Measurements from ENCODE around the gene IL1RAPL1. TPM values are rescaled to one million over a fixed set of nuclear protein-coding genes. Genes with fewer than 3 reads are reported as not detected.

Gene IL1RAPL1
- total and polyA plus RNA-seq, 2 experiments from 2014 or later, result 0.18 to 0.49 TPM

DNA sequence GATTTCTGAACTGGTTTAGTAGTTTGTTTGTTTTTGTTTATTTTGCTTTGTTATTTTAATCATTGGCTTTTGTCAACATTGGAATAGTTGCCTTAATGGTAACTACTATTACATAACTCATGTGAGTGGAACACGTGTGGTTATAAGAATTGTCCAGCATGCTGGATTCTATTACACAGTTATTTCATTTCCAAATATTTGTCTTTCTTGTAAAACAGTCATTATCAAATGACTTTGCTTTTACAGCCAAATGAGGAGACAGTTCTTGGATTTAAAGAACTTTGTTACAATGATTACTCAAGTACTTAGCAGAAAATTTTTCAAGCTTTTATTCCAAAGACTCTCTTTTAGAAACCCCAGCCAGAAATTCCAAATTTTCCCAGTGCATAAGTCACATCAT lies 1112.0 kb downstream of the IL1RAPL1 start (continued):
- TF ChIP-seq, protein P1, sequence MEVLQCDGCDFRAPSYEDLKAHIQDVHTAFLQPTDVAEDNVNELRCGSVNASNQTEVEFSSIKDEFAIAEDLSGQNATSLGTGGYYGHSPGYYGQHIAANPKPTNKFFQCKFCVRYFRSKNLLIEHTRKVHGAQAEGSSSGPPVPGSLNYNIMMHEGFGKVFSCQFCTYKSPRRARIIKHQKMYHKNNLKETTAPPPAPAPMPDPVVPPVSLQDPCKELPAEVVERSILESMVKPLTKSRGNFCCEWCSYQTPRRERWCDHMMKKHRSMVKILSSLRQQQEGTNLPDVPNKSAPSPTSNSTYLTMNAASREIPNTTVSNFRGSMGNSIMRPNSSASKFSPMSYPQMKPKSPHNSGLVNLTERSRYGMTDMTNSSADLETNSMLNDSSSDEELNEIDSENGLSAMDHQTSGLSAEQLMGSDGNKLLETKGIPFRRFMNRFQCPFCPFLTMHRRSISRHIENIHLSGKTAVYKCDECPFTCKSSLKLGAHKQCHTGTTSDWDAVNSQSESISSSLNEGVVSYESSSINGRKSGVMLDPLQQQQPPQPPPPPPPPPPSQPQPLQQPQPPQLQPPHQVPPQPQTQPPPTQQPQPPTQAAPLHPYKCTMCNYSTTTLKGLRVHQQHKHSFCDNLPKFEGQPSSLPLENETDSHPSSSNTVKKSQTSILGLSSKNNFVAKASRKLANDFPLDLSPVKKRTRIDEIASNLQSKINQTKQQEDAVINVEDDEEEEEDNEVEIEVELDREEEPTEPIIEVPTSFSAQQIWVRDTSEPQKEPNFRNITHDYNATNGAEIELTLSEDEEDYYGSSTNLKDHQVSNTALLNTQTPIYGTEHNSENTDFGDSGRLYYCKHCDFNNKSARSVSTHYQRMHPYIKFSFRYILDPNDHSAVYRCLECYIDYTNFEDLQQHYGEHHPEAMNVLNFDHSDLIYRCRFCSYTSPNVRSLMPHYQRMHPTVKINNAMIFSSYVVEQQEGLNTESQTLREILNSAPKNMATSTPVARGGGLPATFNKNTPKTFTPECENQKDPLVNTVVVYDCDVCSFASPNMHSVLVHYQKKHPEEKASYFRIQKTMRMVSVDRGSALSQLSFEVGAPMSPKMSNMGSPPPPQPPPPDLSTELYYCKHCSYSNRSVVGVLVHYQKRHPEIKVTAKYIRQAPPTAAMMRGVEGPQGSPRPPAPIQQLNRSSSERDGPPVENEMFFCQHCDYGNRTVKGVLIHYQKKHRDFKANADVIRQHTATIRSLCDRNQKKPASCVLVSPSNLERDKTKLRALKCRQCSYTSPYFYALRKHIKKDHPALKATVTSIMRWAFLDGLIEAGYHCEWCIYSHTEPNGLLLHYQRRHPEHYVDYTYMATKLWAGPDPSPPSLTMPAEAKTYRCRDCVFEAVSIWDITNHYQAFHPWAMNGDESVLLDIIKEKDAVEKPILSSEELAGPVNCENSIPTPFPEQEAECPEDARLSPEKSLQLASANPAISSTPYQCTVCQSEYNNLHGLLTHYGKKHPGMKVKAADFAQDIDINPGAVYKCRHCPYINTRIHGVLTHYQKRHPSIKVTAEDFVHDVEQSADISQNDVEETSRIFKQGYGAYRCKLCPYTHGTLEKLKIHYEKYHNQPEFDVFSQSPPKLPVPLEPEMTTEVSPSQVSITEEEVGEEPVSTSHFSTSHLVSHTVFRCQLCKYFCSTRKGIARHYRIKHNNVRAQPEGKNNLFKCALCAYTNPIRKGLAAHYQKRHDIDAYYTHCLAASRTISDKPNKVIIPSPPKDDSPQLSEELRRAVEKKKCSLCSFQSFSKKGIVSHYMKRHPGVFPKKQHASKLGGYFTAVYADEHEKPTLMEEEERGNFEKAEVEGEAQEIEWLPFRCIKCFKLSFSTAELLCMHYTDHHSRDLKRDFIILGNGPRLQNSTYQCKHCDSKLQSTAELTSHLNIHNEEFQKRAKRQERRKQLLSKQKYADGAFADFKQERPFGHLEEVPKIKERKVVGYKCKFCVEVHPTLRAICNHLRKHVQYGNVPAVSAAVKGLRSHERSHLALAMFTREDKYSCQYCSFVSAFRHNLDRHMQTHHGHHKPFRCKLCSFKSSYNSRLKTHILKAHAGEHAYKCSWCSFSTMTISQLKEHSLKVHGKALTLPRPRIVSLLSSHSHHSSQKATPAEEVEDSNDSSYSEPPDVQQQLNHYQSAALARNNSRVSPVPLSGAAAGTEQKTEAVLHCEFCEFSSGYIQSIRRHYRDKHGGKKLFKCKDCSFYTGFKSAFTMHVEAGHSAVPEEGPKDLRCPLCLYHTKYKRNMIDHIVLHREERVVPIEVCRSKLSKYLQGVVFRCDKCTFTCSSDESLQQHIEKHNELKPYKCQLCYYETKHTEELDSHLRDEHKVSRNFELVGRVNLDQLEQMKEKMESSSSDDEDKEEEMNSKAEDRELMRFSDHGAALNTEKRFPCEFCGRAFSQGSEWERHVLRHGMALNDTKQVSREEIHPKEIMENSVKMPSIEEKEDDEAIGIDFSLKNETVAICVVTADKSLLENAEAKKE (CRISPR knock-in tag; IDR thresholded peaks at IDR 0.05), result no peak

DNA sequence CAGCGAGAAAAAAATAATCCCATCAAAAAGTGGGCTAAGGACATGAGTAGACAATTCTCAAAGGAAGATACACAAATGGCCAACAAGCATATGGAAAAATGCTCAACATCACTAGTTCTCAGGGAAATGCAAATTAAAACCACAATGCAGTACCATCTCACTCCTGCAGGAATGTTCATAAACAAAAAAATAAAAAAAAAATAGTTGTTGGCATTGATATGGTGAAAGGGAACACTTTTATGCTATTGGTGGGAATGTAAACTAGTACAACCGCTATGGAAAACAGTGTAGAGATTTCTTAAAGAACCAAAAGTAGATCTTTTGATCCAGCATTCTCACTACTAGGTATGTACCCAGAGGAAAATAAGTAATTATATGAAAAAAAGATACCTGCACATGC lies 1119.8 kb downstream of the IL1RAPL1 start:
- ATAC-seq, result no peak
- Histone ChIP-seq H3K27ac (ENCODE audit: low read depth) (no peak overlapping the region), H3K4me2 (no peak overlapping the region), H2AFZ (no peak overlapping the region), H4K20me1 (replicated peaks; ENCODE audit: insufficient read depth) (no peaks in the 10 kb centered on the region), H3F3A (replicated peaks; ENCODE audit: low read depth) (no peaks in the 10 kb centered on the region), H3K27me3 (ENCODE audit: insufficient read depth) (no peaks in the 10 kb centered on the region), H3K79me2 (replicated peaks; ENCODE audit: insufficient read depth) (no peaks in the 10 kb centered on the region), H3K36me3 (ENCODE audit: insufficient read depth) (no peaks in the 10 kb centered on the region), H3K4me1 (ENCODE audit: insufficient read depth) (no peaks in the 10 kb centered on the region), H3K4me3 (no peak overlapping the region), H3K9me2 (ENCODE audit: insufficient read depth) (no peaks in the 10 kb centered on the region)
- Mint-ChIP-seq H3K27ac (no peak overlapping the region), H3K9me3 (peaks cover 4% of the 10 kb centered on the region; the same call in 2 of the 3 replicates), H3K27me3 (ENCODE audit: insufficient read depth, low read depth, poor library complexity) (peaks cover 2% of the 10 kb centered on the region), H3K4me1 (no peaks in the 10 kb centered on the region), H3K36me3 (ENCODE audit: low read depth) (no peaks in the 10 kb centered on the region; the same call in 1 of the 3 replicates), H3K4me3 (no peak overlapping the region)
- DNase-seq (ENCODE audit: low spot score), result no peak
- TF ChIP-seq EZH2 (IDR thresholded peaks at IDR 0.05; ENCODE audit: low read depth, unreplicated experiment) (no peak), CREB1 (CRISPR knock-in tag; IDR thresholded peaks at IDR 0.05; ENCODE audit: low read depth) (no peak), EZH2phosphoT487 (IDR thresholded peaks at IDR 0.05; ENCODE audit: unreplicated experiment) (no peak), ZNF114 (CRISPR knock-in tag; IDR thresholded peaks at IDR 0.05) (no peak), ZNF331 (CRISPR knock-in tag; IDR thresholded peaks at IDR 0.05; ENCODE audit: low read depth) (no peak)
- TF ChIP-seq, protein P2, sequence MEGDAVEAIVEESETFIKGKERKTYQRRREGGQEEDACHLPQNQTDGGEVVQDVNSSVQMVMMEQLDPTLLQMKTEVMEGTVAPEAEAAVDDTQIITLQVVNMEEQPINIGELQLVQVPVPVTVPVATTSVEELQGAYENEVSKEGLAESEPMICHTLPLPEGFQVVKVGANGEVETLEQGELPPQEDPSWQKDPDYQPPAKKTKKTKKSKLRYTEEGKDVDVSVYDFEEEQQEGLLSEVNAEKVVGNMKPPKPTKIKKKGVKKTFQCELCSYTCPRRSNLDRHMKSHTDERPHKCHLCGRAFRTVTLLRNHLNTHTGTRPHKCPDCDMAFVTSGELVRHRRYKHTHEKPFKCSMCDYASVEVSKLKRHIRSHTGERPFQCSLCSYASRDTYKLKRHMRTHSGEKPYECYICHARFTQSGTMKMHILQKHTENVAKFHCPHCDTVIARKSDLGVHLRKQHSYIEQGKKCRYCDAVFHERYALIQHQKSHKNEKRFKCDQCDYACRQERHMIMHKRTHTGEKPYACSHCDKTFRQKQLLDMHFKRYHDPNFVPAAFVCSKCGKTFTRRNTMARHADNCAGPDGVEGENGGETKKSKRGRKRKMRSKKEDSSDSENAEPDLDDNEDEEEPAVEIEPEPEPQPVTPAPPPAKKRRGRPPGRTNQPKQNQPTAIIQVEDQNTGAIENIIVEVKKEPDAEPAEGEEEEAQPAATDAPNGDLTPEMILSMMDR (conservative IDR thresholded peaks at IDR 0.05; ENCODE audit: low read depth in 2 of 2), result no peak
- TF ChIP-seq, protein P1 (CRISPR knock-in tag; IDR thresholded peaks at IDR 0.05), result no peak

All from GM23338 (cell line).